Suppressor macrophage treated with lipopolysaccharide for 1 hour (primary cell): ENCODE data around the gene MED12L.
"Not testable (repeated sequence)": the region's sequence is repeated elsewhere in the genome, so short reads cannot be mapped to it uniquely, and the experiment has no call there.

Experiments
- DNase-seq, 3 donors: peaks; one replicate each; pipeline ENCODE4 v3.0.0-alpha.2; 2020 to 2022

MED12L gene, protein sequence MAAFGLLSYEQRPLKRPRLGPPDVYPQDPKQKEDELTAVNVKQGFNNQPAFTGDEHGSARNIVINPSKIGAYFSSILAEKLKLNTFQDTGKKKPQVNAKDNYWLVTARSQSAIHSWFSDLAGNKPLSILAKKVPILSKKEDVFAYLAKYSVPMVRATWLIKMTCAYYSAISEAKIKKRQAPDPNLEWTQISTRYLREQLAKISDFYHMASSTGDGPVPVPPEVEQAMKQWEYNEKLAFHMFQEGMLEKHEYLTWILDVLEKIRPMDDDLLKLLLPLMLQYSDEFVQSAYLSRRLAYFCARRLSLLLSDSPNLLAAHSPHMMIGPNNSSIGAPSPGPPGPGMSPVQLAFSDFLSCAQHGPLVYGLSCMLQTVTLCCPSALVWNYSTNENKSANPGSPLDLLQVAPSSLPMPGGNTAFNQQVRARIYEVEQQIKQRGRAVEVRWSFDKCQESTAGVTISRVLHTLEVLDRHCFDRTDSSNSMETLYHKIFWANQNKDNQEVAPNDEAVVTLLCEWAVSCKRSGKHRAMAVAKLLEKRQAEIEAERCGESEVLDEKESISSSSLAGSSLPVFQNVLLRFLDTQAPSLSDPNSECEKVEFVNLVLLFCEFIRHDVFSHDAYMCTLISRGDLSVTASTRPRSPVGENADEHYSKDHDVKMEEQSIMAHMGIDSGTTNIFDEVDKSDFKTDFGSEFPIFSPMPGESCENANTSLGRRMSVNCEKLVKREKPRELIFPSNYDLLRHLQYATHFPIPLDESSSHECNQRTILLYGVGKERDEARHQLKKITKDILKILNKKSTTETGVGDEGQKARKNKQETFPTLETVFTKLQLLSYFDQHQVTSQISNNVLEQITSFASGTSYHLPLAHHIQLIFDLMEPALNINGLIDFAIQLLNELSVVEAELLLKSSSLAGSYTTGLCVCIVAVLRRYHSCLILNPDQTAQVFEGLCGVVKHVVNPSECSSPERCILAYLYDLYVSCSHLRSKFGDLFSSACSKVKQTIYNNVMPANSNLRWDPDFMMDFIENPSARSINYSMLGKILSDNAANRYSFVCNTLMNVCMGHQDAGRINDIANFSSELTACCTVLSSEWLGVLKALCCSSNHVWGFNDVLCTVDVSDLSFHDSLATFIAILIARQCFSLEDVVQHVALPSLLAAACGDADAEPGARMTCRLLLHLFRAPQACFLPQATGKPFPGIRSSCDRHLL (N-terminal part only)

GRCh38 chr3:151085227-151085888 lies at the start of gene MED12L:
MED12L (plus strand) TSS chr3:151085664; CDS start chr3:151086927, 1,263 bp downstream.
- peak; percentile 79 to 91 (median 87) for DNase-seq

DNA sequence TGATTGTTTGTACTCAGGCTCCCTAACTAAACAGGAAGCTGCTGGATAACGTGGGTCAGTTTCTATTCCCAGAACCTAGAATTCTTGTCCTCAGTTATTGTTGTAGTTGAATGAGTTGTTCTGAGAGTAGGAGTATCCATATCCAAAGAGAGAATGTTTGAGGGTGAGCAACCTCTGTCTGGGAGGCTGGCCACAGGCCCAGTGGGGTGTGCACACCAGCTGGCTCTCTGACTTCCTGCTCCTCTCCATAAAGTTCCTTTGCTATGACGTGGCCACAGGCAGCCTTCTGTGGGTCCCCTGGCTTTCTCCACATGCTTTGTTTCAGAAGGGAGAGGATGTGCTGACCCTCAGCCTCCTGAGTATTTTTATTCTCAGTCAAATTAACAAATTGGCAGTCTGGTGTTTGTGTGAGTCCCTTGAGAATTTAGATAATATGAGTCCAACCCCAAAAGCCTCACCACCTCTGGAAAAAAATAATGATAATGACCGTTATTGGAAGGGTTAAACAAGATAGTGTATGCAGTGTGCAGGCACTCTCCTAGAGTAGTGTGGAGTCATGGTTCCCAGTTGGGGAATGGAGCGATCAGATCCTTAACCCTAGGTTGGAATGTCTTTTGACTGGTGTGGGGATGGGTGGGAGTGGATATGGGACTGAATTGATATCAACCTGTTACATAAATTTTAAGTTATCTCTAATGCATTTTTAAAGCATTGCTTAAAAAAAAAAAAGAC lies 47.6 kb upstream of the MED12L start:
- DNase-seq, result no peak

GRCh38 chr3:151044706-151045105 lies 40.8 kb upstream of the MED12L start:
- no peak for DNase-seq

DNA sequence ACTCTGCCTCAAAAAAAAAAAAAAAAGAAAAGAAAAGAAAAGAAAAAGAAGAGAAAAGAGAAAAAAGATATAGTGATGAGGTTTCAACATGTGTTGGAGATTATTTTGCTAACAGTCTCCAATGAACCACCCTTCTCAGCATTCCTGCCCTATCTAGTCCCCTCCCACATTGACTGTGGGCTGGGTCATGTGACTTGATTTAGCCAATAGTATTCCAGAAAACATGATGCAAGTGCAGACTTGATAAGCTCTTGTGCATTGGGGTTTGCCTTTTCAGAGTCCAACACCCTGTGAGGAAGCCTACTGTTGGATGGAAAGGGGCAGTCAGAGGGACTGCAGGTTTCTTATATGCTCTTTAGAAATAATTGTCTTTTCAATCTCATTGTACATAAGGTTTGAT lies 37.8 kb upstream of the MED12L start:
- DNase-seq, result peak in 1 of 3 donors; percentile 4

DNA sequence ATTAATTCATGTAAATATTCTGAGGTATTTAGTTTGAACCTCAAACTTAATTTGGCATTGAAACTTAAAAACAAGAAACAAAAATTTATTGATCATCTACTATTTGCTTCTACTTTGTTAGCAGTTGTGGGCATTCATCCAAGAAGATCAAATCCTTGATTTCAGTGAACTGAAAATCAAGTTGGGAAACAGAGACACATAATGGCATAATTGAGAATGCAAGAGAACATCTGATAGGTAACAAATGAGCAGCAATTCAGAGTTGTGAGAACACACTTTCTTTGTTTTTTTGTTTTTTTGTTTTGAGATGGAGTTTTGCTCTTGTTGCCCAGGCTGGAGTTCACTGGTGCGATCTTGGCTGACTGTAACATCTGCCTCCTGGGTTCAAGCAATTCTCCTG lies 33.9 kb upstream of the MED12L start:
- DNase-seq, result no peak

DNA sequence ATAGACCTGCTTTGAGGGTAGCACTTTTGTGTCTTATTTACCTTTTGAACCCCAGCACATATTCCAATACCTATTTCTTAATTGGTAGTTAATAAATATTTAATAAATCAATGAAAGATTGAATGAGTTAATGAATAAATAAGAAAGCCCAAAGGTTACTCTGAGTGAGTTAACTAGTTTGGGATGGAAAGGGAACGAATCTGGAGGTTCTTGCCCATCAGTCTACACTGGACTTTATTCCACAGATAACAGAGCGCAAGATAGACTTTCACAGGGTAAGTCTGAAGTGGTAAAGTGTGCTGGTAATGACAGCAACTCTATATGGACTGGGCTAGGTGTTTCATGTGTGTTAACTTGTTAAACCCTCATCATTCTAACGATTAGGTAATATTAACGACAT lies 33.1 kb upstream of the MED12L start:
- DNase-seq, result no peak

GRCh38 chr3:151052756-151053155 lies 32.7 kb upstream of the MED12L start:
- no peak for DNase-seq

- no peak for DNase-seq
Observed at GRCh38 chr3:151058740-151059139, 26.7 kb upstream of the MED12L start.

DNA sequence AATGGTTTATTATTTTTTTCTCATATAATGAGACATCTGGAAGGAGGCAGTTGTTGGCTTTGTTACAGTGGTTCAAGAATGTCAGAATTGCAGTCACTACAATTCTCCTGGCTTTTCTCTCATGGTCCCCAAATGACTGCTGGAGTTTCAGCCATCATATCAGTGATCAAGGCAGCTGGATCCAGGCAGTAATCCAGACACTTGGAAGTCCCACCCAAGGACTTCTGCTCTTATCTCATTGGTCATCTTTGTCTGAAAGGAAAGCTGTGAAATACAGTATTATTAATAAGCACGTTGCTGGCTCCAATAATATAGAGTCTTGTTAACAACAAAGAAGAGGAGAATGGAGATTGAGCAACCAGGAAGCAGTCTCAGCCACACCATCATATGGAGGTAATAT lies 22.9 kb upstream of the MED12L start:
- no peak for DNase-seq

- DNase-seq, result peak; percentile 35 to 49 (median 47)
Observed at GRCh38 chr3:151067158-151067557, 18.3 kb upstream of the MED12L start.

GRCh38 chr3:151072842-151073241 lies 12.6 kb upstream of the MED12L start:
- not testable (repeated sequence) for DNase-seq

GRCh38 chr3:151074256-151074655 lies 11.2 kb upstream of the MED12L start:
- DNase-seq, result no peak

DNA sequence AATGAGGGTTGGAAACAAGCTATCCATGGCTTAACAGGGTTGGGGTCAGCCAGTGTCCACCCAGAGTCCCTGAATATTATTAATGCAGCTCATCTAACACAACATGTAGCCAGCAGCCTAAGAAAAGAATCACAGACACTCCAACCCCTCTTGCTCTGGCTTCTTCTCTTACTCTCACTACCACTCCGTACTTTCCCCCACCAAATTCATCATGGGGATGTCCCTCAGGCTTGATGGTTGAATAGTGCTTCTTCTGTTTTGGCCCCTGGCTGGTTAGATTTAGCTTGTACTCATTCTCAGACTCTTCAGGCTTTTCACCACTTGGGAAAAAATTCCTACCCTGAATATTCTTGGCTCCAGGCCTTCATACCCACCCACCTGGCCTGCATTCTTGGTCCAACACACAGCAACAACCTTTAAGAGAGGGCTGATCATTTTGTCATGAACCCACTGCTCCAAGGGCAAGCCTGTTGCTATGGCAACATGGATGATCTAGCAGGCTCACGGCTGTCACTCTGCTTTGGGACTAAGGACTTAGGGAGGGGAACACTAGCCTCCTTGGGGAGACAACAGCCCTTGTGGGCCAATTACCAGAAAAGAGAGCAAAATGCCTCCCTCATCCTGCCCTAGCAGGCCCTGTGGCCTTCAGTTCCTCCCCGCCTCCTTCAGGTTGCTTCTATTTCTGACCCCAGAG lies 9.4 kb upstream of the MED12L start:
- DNase-seq, result peak; percentile 26 to 35 (median 32)

GRCh38 chr3:151076626-151077025 lies 8.8 kb upstream of the MED12L start:
- no peak for DNase-seq

DNA sequence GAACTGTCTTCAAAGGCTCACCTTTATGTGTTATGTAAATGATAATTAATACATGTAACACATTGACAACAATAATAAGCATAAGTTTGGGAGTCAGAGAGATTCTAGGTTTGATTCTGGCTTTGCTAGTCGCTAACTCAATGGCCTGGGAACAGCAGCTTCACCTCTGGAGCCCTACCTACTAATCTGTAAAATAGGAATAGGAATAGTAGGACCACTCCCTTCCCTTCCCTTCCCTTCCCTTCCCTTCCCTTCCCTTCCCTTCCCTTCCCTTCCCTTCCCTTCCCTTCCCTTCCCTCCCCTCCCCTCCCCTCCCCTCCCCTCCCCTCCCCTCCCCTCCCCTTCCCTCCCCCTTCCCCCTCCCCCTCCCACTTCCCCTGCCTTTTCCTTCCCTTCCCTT lies 4.4 kb upstream of the MED12L start:
- DNase-seq, result not testable (repeated sequence)

DNA sequence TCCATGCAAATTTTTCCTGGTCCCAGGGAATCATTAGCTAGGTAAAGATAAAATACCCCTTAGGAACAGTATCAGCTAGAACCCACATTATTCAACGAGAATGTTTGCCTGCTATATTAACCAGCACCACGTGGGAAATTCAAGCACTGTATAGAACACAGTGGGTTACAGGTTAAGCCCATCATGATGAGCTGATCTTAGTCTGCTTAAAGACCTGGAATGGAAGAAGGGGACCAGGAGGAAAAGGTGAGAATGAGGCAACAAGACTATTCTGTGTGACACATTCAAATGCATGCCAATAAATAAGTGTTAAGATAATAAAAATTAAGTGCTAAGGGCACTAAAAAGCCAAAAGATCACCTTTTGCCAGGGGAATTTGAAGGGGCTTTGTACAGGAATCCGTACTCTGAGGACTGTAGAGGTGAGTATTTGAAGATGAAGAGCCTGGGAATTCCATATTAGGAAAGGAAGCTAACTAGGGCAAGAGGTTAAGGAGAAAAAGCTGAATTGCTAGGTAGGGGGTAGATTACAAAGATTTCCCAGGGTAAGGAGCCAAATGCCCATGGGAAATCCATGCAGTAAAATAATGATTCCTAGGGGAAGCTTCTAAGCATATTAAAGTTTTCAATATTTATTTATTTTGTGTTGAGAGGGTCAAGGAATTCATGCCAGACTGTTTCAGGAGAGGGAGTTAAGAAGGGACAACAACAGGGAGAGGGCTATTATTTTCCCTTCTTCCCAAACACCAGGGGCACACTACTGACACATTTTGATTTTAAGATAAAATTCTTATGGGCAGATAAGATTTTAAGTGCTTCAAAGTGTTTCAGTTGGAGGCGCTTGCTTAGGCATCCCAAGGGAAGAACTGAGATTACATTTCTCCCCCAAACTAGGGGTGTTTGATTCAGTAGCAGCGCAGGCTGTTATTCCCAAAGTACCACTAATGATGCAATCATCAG lies 2.3 kb upstream of the MED12L start:
- DNase-seq, result no peak

DNA sequence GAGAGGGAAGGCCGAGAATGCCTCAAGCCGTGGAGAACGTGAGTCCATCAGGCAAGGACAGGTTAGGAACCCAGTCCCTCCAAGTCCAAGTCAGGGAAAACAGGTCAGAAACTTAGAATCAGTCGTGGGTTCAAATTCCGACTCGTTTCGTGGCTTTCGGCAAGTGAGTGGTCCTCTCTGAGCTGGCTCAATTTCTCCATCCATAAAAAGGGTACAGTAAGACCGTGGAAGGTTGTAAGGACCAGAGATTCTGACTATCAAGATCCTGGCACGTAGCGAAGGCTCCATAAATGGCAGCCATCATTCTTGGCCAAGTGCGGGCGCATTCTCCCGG lies 604 bp upstream of the MED12L start:
- DNase-seq, result no peak

DNA sequence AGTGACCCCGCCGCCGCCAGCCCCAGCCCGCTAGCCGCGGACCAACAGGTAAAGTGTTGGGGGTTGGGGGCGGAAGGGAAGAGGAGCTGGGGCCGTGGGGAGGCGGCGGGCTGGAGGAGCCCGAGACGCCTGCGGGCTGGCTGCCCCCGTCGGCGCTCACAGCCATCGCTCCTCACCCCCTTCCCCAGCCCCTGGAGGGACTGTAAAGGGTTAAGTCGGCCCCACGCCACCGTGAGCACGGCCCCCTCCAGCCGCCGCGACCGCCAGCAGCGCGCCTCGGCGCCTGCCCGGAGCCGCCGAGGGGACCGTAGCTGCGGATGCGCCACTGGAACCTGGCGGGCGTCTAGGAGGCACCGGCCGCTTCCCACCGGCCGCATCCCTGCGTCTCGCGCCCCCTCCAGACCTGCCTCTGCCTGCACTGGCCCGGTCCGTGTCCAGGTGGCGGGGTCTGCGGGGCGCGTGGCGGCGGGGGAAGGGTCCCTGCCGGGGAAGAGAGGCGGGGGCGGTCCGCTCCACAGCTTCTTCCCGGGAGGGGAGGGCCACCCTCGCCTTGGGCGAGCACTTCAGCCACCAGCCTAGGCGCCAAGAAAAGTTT lies 522 bp downstream of the MED12L start:
- DNase-seq, result peak in 2 of 3 donors; percentile 5 to 16
